ENCODE data around the gene TXNRD3. TPM values are rescaled to one million over a fixed set of nuclear protein-coding genes. Genes with fewer than 3 reads are reported as not detected.

The TXNRD3 gene
- total and polyA plus RNA-seq, 12 donors: 6.8 to 20.8 (median 10.6) TPM

DNA sequence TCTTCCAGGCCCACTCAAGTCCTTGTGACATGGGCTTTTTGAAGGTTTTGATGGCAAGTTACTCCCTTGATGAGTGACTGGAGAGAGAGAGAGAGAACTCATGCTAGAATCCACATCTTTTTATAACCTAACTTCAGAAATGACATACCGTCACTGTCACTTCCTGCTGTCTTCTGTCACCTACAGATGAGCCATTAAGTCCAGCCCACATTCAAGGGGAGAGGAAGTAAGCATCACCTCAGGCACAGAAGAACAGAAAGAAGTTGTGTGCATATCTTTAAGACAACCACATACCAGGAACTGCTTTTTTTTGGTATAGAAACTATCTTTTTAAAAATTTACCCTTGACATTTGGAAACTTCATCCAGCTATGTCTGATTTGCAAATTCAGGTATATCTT is 16.6 kb upstream of the TXNRD3 start:
- H3K36me3 ChIP-seq (replicated peaks in 1 of 2): no peaks in the 10 kb centered on the region
- H3K4me3 ChIP-seq: no peak overlapping the region
- DNase-seq: no peak
- no peaks in the 10 kb centered on the region for H3K27me3 ChIP-seq
- H3K27ac ChIP-seq: no peak overlapping the region
- intact Hi-C loops (cut with DNase I): loop anchor here in 1 of 2 donors (10.0 kb wide), 1 partner anchor 873 kb away; no protein-coding TSS in a partner anchor
- 64 to 89% (median 76%) methylated on average over 1 of the region's 1 CpG for WGBS, 4 donors
- peaks cover 0 to 9% (median 0%) of the 10 kb centered on the region in 3 donors for H3K9me3 ChIP-seq (replicated peaks in 1 of 3)
- no peaks in the 10 kb centered on the region for H3K4me1 ChIP-seq (replicated peaks in 1 of 2)
- TF ChIP-seq, protein P1, sequence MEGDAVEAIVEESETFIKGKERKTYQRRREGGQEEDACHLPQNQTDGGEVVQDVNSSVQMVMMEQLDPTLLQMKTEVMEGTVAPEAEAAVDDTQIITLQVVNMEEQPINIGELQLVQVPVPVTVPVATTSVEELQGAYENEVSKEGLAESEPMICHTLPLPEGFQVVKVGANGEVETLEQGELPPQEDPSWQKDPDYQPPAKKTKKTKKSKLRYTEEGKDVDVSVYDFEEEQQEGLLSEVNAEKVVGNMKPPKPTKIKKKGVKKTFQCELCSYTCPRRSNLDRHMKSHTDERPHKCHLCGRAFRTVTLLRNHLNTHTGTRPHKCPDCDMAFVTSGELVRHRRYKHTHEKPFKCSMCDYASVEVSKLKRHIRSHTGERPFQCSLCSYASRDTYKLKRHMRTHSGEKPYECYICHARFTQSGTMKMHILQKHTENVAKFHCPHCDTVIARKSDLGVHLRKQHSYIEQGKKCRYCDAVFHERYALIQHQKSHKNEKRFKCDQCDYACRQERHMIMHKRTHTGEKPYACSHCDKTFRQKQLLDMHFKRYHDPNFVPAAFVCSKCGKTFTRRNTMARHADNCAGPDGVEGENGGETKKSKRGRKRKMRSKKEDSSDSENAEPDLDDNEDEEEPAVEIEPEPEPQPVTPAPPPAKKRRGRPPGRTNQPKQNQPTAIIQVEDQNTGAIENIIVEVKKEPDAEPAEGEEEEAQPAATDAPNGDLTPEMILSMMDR (IDR thresholded peaks at IDR 0.05): no peak
- no peak for TF ChIP-seq POLR2A (IDR thresholded peaks at IDR 0.05)

DNA sequence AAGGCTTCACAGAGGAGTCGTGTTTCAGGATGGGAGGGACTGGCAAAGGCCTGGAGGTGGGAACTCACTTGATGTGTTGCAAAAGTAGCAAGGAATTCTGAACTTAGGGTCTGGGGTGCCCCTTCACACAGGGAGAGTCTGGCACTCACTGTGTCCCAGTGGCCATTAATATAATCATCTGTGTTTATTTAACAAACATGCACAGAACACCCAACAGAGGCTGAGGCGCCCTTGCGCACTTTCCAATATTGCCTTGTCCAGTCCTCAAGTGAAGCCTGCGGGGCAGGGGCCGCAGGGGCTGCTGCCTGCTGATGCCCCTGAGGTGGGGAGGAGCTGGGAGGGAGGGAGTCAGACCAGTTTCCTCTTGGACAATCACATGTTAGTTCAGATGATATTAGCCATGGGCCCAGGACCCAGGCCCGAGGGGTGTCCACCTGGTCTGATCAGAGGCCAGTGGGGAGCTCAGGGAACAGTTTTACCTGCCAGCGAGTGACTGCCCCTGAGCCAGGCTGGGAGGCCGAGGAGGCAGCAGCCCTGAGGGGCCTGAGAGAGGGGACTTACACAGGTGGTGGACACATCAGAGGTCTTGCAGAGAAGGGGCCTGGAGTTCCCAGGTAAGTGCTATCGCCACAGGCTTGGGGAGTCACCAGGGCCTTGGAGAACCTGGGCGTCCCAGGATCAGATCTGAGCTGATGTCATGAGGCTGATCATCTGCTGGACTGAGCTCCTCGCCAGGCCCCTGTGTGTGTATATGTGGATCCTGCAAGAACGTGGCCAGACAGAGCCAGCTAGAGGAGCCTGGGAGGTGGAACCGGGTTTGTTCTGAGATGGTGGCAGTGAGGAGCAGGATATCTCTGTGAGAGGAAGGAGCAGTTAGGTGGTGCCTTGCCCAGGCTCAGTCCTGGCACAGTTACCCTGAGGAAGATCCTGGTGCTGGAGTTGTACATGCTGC is 13.8 kb upstream of the TXNRD3 start:
- Histone ChIP-seq H3K9me3 (replicated peaks in 1 of 3) (no peaks in the 10 kb centered on the region), H3K27me3 (no peaks in the 10 kb centered on the region), H3K27ac (no peak overlapping the region), H3K4me3 (no peak overlapping the region), H3K36me3 (replicated peaks in 1 of 2) (no peaks in the 10 kb centered on the region), H3K4me1 (replicated peaks in 1 of 2) (no peaks in the 10 kb centered on the region)
- WGBS, 4 donors: 69 to 92% (median 92%) methylated on average over 4 to 13 of the region's 13 CpGs
- intact Hi-C loops (cut with DNase I): no loop called here
- TF ChIP-seq POLR2A (IDR thresholded peaks at IDR 0.05): no peak
- TF ChIP-seq, protein P1 (IDR thresholded peaks at IDR 0.05): no peak
- peak in 1 of 7 donors; percentile 37 for DNase-seq

DNA sequence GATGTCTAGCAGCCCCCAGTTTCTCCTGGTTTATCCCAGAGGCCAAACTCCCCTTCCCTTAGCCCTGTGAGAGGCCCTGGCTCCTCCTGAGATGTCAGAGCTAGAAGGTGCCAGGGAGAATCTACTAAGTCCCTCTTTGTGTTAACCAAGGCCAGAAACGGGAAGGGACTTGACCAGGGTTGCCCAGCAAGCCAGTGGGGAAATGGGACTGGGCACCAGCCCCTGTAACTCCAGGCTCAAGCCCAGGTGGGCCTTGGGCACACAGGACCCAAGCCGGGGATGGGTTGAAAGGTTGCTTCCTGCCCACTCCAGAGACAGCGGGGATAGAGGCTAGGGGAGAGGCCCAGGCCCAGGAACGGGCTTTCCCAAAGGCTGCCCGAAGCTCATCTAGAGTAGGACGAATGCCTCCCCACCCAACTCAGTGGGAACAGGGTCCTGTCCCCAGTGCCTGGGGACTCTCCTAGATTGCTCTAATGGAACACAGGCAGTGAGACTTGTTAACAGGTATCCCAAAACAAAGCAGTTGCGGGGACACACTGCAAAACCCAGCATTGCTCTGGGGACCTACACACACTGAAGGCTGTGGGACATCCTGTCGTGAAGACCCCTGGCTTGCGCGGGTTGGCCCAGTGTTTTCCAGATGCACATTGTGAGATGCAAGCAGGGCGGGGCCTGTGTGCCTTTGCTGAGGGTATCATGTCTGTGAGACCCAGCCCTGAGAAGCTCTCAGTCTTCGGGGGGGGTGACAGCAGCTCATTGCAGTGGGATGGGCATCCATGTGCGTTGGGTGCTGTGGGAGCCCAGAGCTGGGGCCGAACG is 12.9 kb upstream of the TXNRD3 start:
- TF ChIP-seq POLR2A (IDR thresholded peaks at IDR 0.05): no peak
- TF ChIP-seq, protein P1 (IDR thresholded peaks at IDR 0.05): no peak
- 89 to 97% (median 93%) methylated on average over 10 to 15 of the region's 15 CpGs for WGBS, 4 donors
- Histone ChIP-seq H3K4me1 (replicated peaks in 1 of 2) (no peaks in the 10 kb centered on the region), H3K4me3 (no peak overlapping the region), H3K9me3 (replicated peaks in 1 of 3) (no peaks in the 10 kb centered on the region), H3K27ac (no peak overlapping the region), H3K27me3 (no peaks in the 10 kb centered on the region), H3K36me3 (replicated peaks in 1 of 2) (no peaks in the 10 kb centered on the region)
- DNase-seq: peak in 1 of 7 donors; percentile 41
- intact Hi-C loops (cut with DNase I): no loop called here

Measured in adrenal gland (tissue), 12 donors.